NCI-H2107 (cell line): ENCODE data around the gene GGTA1.
"Not testable (repeated sequence)": the region's sequence is repeated elsewhere in the genome, so short reads cannot be mapped to it uniquely, and the experiment has no call there.

Experiments
- DNase-seq: peaks from one replicate; lab custom pipeline; 2025; lab: John Stamatoyannopoulos, UW

The GGTA1 gene

GRCh38 chr9:121499427-121500164, at the start of gene GGTA1:
Gene GGTA1 (minus strand): TSS chr9:121499844. CDS start chr9:121467922, 31,922 bp downstream.
- DNase-seq = no peak

- DNase-seq = no peak
Observed at GRCh38 chr9:121548666-121549065, 49.0 kb upstream of the GGTA1 start.

GRCh38 chr9:121545875-121546423, 46.3 kb upstream of the GGTA1 start:
- DNase-seq = peak; percentile 73

GRCh38 chr9:121545150-121545874, 45.7 kb upstream of the GGTA1 start:
- DNase-seq = no peak

GRCh38 chr9:121542025-121542424, 42.4 kb upstream of the GGTA1 start:
- DNase-seq = no peak

- DNase-seq = no peak
Observed at GRCh38 chr9:121541256-121541655, 41.6 kb upstream of the GGTA1 start.

GRCh38 chr9:121538221-121538620, 38.6 kb upstream of the GGTA1 start:
- no peak for DNase-seq

- DNase-seq = no peak
Observed at GRCh38 chr9:121537283-121537682, 37.6 kb upstream of the GGTA1 start.

GRCh38 chr9:121532881-121533280, 33.2 kb upstream of the GGTA1 start:
- no peak for DNase-seq

- DNase-seq = no peak
Observed at GRCh38 chr9:121529237-121529987, 29.8 kb upstream of the GGTA1 start.

- no peak for DNase-seq
Observed at GRCh38 chr9:121528642-121529041, 29.0 kb upstream of the GGTA1 start.

- DNase-seq = no peak
Observed at GRCh38 chr9:121527371-121527770, 27.7 kb upstream of the GGTA1 start.

- not testable (repeated sequence) for DNase-seq
Observed at GRCh38 chr9:121519688-121520087, 20.0 kb upstream of the GGTA1 start.

- DNase-seq = no peak
Observed at GRCh38 chr9:121518634-121519033, 19.0 kb upstream of the GGTA1 start.

GRCh38 chr9:121513166-121513565, 13.5 kb upstream of the GGTA1 start:
- not testable (repeated sequence) for DNase-seq

- no peak for DNase-seq
Observed at GRCh38 chr9:121510766-121511550, 11.3 kb upstream of the GGTA1 start.

GRCh38 chr9:121509180-121509579, 9.5 kb upstream of the GGTA1 start:
- no peak for DNase-seq

GRCh38 chr9:121508415-121508814, 8.8 kb upstream of the GGTA1 start:
- no peak for DNase-seq

GRCh38 chr9:121505903-121506735, 6.5 kb upstream of the GGTA1 start:
- no peak for DNase-seq

- DNase-seq = no peak
Observed at GRCh38 chr9:121503444-121503843, 3.8 kb upstream of the GGTA1 start.

GRCh38 chr9:121500165-121500478, 478 bp upstream of the GGTA1 start:
- no peak for DNase-seq
